ENCODE results near the gene CTU2. TPM values are rescaled to one million over a fixed set of nuclear protein-coding genes. Genes with fewer than 3 reads are reported as not detected.

Gene CTU2
- polyA plus RNA-seq, 1 donor (not counting 4 experiments of a cell fraction or from before 2014, with no cell fraction given): 6.3 TPM

- Histone ChIP-seq H3K79me2 (ENCODE audit: control insufficient read depth, insufficient read depth, low read length) (peaks cover 67% of the 10 kb centered on the region), H4K20me1 (ENCODE audit: control insufficient read depth, extremely low read depth, insufficient read depth, low read length) (peaks cover 22% of the 10 kb centered on the region), H3K4me2 (ENCODE audit: control insufficient read depth, extremely low read depth, insufficient read depth, low read depth, low read length) (peak overlapping the region; percentile 81), H3K9me1 (ENCODE audit: control insufficient read depth, extremely low read depth, insufficient read depth, low read length) (no peaks in the 10 kb centered on the region), H3K9me3 (ENCODE audit: control insufficient read depth, low read depth, low read length) (no peaks in the 10 kb centered on the region), H3K27me3 (ENCODE audit: control insufficient read depth, extremely low read depth, insufficient read depth, low read length) (no peaks in the 10 kb centered on the region), H3K9ac (ENCODE audit: control insufficient read depth, extremely low read depth, insufficient read depth, low read length) (no peak overlapping the region), H3K4me3 (ENCODE audit: control insufficient read depth in 2 of 3, extremely low read depth in 1 of 3, insufficient read depth in 2 of 3, low read depth in 1 of 3, low read length in 3 of 3) (peak overlapping the region; percentile 51 to 96 (median 84)), H3K27ac (ENCODE audit: control insufficient read depth, insufficient read depth, low read length) (no peak overlapping the region), H2AFZ (ENCODE audit: control insufficient read depth, low read length) (no peak overlapping the region), H3K4me1 (ENCODE audit: control insufficient read depth, extremely low read depth, insufficient read depth, low read length) (peaks cover 19% of the 10 kb centered on the region), H3K36me3 (ENCODE audit: control insufficient read depth in 2 of 2, extremely low read depth in 1 of 2, insufficient read depth in 2 of 2, low read length in 2 of 2) (peaks cover 15 to 17% of the 10 kb centered on the region in 2 experiments)
- dilution Hi-C loops (cut with MboI; ENCODE audit: extremely low pct_ligation_motif_present, low sequenced_read_pairs): loop anchor here (25.0 kb wide), 1 partner anchor 101 kb away; no protein-coding TSS in a partner anchor
- FAIRE-seq (no peak), DNase-seq (ENCODE audit: low read depth, low spot score) (no peak)
- TF ChIP-seq EZH2 (IDR thresholded peaks at IDR 0.05; ENCODE audit: low read length): no peak
- TF ChIP-seq CTCF (optimal IDR thresholded peaks at IDR 0.05 in 1 of 3, IDR thresholded peaks at IDR 0.05 in 1 of 3, conservative IDR thresholded peaks at IDR 0.05 in 1 of 3; ENCODE audit: extremely low read depth in 1 of 3, insufficient read depth in 2 of 3, low read length in 3 of 3): no peak
Measured at GRCh38 chr16:88661468-88661867, 44.8 kb upstream of the CTU2 start.

GRCh38 chr16:88662222-88662842, 44.0 kb upstream of the CTU2 start:
- H3K79me2 ChIP-seq (ENCODE audit: control insufficient read depth, insufficient read depth, low read length): peaks cover 62% of the 10 kb centered on the region
- H3K9ac ChIP-seq (ENCODE audit: control insufficient read depth, extremely low read depth, insufficient read depth, low read length): peak overlapping the region; percentile 84
- H2AFZ ChIP-seq (ENCODE audit: control insufficient read depth, low read length): peak overlapping the region; percentile 63

More at GRCh38 chr16:88662222-88662842, 44.0 kb upstream of the CTU2 start:
- H3K4me2 ChIP-seq (ENCODE audit: control insufficient read depth, extremely low read depth, insufficient read depth, low read depth, low read length): peak overlapping the region; percentile 81
- FAIRE-seq (no peak), DNase-seq (ENCODE audit: low read depth, low spot score) (no peak)
- peak overlapping the region; percentile 76 to 96 (median 84) for H3K4me3 ChIP-seq (ENCODE audit: control insufficient read depth in 2 of 3, extremely low read depth in 1 of 3, insufficient read depth in 2 of 3, low read depth in 1 of 3, low read length in 3 of 3)
- peak overlapping the region; percentile 82 for H3K27ac ChIP-seq (ENCODE audit: control insufficient read depth, insufficient read depth, low read length)
- H4K20me1 ChIP-seq (ENCODE audit: control insufficient read depth, extremely low read depth, insufficient read depth, low read length): peaks cover 15% of the 10 kb centered on the region
- dilution Hi-C loops (cut with MboI; ENCODE audit: extremely low pct_ligation_motif_present, low sequenced_read_pairs): loop anchor here (25.0 kb wide), 1 partner anchor 100 kb away; no protein-coding TSS in a partner anchor
- H3K27me3 ChIP-seq (ENCODE audit: control insufficient read depth, extremely low read depth, insufficient read depth, low read length): no peaks in the 10 kb centered on the region
- peaks cover 6 to 16% of the 10 kb centered on the region in 2 experiments for H3K36me3 ChIP-seq (ENCODE audit: control insufficient read depth in 2 of 2, extremely low read depth in 1 of 2, insufficient read depth in 2 of 2, low read length in 2 of 2)
- TF ChIP-seq EZH2 (IDR thresholded peaks at IDR 0.05; ENCODE audit: low read length): no peak
- no peak for TF ChIP-seq CTCF (optimal IDR thresholded peaks at IDR 0.05 in 1 of 3, IDR thresholded peaks at IDR 0.05 in 1 of 3, conservative IDR thresholded peaks at IDR 0.05 in 1 of 3; ENCODE audit: extremely low read depth in 1 of 3, insufficient read depth in 2 of 3, low read length in 3 of 3)
- peaks cover 19% of the 10 kb centered on the region for H3K4me1 ChIP-seq (ENCODE audit: control insufficient read depth, extremely low read depth, insufficient read depth, low read length)
- no peaks in the 10 kb centered on the region for H3K9me1 ChIP-seq (ENCODE audit: control insufficient read depth, extremely low read depth, insufficient read depth, low read length)
- no peaks in the 10 kb centered on the region for H3K9me3 ChIP-seq (ENCODE audit: control insufficient read depth, low read depth, low read length)

Measured in keratinocyte (primary cell).